ENCODE data around the gene SKAP1.
"Not testable (repeated sequence)": the region's sequence is repeated elsewhere in the genome, so short reads cannot be mapped to it uniquely, and the experiment has no call there.

Gene SKAP1

DNA sequence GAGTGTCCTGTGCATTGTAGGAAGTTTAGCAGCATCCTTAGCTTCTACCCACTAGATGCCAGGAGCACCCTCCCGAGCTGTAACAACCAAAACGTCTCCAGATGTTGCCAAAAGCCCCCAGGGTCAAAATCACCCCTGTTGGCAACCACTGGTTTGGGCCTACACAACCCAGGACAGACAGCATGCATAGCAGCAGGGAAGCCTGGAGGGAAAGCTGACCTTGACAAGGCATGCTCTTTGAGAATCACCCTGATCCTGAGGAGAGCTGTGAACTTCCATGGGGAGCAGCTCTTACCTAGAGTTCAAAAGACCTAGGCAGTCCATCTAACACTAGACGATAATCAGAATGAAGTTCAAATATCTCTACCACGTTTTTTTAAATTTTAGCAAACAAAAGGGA is 9.2 kb downstream of the SKAP1 start:
- H3K27me3 ChIP-seq (replicated peaks; ENCODE audit: control insufficient read depth, insufficient read depth, low read length): no peaks in the 10 kb centered on the region
- TF ChIP-seq, protein P1, sequence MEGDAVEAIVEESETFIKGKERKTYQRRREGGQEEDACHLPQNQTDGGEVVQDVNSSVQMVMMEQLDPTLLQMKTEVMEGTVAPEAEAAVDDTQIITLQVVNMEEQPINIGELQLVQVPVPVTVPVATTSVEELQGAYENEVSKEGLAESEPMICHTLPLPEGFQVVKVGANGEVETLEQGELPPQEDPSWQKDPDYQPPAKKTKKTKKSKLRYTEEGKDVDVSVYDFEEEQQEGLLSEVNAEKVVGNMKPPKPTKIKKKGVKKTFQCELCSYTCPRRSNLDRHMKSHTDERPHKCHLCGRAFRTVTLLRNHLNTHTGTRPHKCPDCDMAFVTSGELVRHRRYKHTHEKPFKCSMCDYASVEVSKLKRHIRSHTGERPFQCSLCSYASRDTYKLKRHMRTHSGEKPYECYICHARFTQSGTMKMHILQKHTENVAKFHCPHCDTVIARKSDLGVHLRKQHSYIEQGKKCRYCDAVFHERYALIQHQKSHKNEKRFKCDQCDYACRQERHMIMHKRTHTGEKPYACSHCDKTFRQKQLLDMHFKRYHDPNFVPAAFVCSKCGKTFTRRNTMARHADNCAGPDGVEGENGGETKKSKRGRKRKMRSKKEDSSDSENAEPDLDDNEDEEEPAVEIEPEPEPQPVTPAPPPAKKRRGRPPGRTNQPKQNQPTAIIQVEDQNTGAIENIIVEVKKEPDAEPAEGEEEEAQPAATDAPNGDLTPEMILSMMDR (IDR thresholded peaks at IDR 0.05; ENCODE audit: insufficient read depth, low read length, poor library complexity, severe bottlenecking): no peak
- DNase-seq (ENCODE audit: extremely low read depth, insufficient read length): no peak
- no peaks in the 10 kb centered on the region for H3K36me3 ChIP-seq (ENCODE audit: control insufficient read depth, insufficient read depth, low read length)
- H3K4me3 ChIP-seq (replicated peaks; ENCODE audit: low read depth, low read length): no peak overlapping the region

DNA sequence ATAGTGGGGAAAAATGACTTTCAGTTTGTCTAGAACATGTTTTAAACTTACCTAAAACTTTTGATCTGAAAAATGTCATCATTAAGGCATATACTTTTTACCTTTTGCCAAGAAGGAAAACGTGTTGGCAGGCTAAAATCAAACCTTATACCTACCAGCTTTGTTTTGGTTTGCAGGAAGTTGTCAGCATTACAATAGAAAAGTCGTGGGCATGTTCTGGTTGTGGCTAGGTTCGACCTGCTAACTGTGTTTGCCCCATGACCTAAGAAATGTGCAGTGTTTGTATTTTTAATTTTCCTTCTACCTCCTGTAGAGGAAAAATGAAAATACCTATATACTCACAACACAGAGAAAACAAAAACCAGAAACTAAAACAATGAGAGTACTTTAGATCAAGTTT is 13.0 kb downstream of the SKAP1 start:
- no peaks in the 10 kb centered on the region for H3K27me3 ChIP-seq (replicated peaks; ENCODE audit: control insufficient read depth, insufficient read depth, low read length)
- no peak overlapping the region for H3K4me3 ChIP-seq (replicated peaks; ENCODE audit: low read depth, low read length)
- TF ChIP-seq, protein P1 (IDR thresholded peaks at IDR 0.05; ENCODE audit: insufficient read depth, low read length, poor library complexity, severe bottlenecking): no peak
- no peak for DNase-seq (ENCODE audit: extremely low read depth, insufficient read length)
- H3K36me3 ChIP-seq (ENCODE audit: control insufficient read depth, insufficient read depth, low read length): no peaks in the 10 kb centered on the region

DNA sequence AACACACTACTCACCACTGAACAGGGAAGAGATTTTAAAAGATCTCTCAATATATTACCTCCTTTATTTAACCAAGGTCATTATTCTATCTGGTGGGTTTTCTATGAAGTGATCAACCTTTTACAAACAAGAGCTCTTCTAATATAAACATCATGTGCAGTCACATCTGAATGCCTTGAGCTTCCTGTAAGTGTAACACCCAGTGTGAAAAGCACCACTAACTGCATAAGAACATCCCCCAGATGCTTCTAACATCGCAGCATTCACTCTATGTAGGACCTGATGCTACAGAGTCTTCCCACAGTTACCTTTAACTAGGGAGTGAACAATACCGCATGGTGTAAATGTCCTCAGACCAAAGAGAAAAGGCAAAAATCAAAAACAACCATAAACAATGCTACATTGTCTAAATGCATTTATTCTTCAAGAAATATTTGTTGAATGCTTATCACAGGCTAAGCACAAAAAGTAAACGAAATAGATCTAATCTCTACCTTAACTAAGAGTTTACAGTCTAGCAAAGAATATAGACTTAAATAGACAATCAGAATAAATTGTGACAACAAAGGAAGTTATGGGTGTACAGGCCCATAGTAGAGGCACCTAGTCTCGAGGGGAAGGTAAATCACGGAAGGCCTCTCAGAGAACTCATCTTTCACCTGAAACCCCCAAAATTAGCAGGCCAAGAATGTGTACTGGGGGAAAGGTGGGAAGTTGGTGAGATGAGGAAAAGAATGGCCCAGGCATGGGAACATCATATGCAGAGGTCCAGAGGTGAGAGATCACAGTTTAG is 16.2 kb downstream of the SKAP1 start:
- DNase-seq (ENCODE audit: extremely low read depth, insufficient read length): no peak
- Histone ChIP-seq H3K27me3 (replicated peaks; ENCODE audit: control insufficient read depth, insufficient read depth, low read length) (no peaks in the 10 kb centered on the region), H3K4me3 (replicated peaks; ENCODE audit: low read depth, low read length) (no peak overlapping the region), H3K36me3 (ENCODE audit: control insufficient read depth, insufficient read depth, low read length) (no peaks in the 10 kb centered on the region)
- TF ChIP-seq, protein P1 (IDR thresholded peaks at IDR 0.05; ENCODE audit: insufficient read depth, low read length, poor library complexity, severe bottlenecking): no peak

DNA sequence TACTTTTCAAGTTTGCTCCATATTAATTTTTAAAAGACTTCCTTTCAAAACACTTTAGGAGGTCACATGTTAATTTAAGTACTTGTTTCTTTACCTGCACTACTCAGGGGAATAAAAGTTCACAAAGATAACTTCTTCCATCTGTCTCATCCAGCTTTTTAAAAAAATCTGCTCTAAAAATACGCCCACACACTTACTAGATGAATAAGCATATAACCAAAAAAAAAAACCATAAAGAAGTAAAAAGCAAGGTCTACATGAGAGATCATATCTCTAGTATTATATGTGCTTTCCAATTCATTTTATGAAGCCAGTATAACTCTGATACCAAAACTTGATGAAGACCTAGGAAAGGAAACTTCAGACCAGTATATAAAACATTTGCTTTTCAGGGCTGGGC is 17.2 kb downstream of the SKAP1 start:
- H3K27me3 ChIP-seq (replicated peaks; ENCODE audit: control insufficient read depth, insufficient read depth, low read length): no peaks in the 10 kb centered on the region
- TF ChIP-seq, protein P1 (IDR thresholded peaks at IDR 0.05; ENCODE audit: insufficient read depth, low read length, poor library complexity, severe bottlenecking): no peak
- H3K36me3 ChIP-seq (ENCODE audit: control insufficient read depth, insufficient read depth, low read length): no peaks in the 10 kb centered on the region
- no peak for DNase-seq (ENCODE audit: extremely low read depth, insufficient read length)
- H3K4me3 ChIP-seq (replicated peaks; ENCODE audit: low read depth, low read length): no peak overlapping the region

DNA sequence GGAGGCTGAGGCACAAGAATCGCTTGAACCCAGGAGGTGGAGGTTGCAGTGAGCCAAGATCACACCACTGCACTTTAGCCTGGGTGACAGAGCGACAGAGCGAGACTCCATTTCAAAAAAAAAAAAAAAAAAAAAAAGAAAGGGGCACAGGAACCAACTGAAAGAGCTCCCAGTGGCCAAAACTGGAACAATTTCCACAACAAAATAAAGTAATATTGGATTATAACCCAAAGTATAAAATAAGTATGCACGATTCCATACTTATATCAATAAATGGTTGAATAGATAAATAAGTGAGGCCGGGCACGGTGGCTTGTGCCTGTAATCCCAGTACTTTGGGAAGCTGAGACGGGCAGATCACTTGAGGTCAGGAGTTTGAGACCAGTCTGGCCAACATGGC is 19.2 kb downstream of the SKAP1 start:
- not testable (repeated sequence) for DNase-seq (ENCODE audit: extremely low read depth, insufficient read length); H3K36me3 ChIP-seq (ENCODE audit: control insufficient read depth, insufficient read depth, low read length); H3K4me3 ChIP-seq (replicated peaks; ENCODE audit: low read depth, low read length); H3K27me3 ChIP-seq (replicated peaks; ENCODE audit: control insufficient read depth, insufficient read depth, low read length)

DNA sequence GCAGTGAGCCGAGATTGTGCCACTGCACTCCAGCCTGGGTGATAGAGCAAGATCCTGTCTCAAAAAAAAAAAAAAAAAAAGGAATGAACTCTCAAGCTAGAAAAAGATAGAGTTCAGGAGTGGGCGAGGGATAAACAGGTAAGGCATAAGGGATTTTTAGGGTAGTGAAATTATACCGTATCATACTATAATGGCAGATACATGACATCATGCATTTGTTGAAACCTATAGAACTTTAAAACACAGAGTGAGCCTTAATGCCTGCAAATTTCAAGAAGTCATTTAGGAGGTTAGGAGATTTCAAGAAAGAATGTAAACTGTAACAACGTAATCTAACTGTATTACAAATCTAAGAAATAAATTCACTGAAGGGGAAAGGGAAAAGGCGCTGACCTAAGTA is 20.4 kb downstream of the SKAP1 start:
- no peaks in the 10 kb centered on the region for H3K27me3 ChIP-seq (replicated peaks; ENCODE audit: control insufficient read depth, insufficient read depth, low read length)
- no peak for DNase-seq (ENCODE audit: extremely low read depth, insufficient read length)
- H3K4me3 ChIP-seq (replicated peaks; ENCODE audit: low read depth, low read length): no peak overlapping the region
- TF ChIP-seq, protein P1 (IDR thresholded peaks at IDR 0.05; ENCODE audit: insufficient read depth, low read length, poor library complexity, severe bottlenecking): no peak
- no peaks in the 10 kb centered on the region for H3K36me3 ChIP-seq (ENCODE audit: control insufficient read depth, insufficient read depth, low read length)
